Cardiac muscle cell (in vitro differentiated cells and primary cell): ENCODE results near the gene LSG1. TPM values are rescaled to one million over a fixed set of nuclear protein-coding genes. Genes with fewer than 3 reads are reported as not detected.
A peak's percentile ranks its signal among the peaks of the same experiment; 100 is the strongest.

Experiments
- DNase-seq, 2 donors: peaks; one replicate each; pipeline versions ENCODE4 v3.0.0 to v3.0.0-alpha.2; 2010 to 2017; ENCODE audit warnings: low read depth in 1 of 2, low spot score in 1 of 2
- H3K27ac ChIP-seq: fragments of 200-600 bp; sonication (generic); 2 replicates; pipeline ENCODE4 v1.5.1; 2016
- H3K27me3 ChIP-seq: fragments of 200-600 bp; sonication (generic); 2 replicates; pipeline ENCODE4 v1.6.0; 2016; ENCODE audit warnings: control low read depth
- H3K36me3 ChIP-seq: fragments of 200-600 bp; sonication (generic); 2 replicates; pipeline ENCODE4 v1.5.1; 2016; ENCODE audit warnings: control low read depth
- H3K4me1 ChIP-seq: fragments of 200-600 bp; sonication (generic); 2 replicates; pipeline ENCODE4 v1.8.1; 2017; ENCODE audit warnings: low read depth, mild to moderate bottlenecking, mixed run types
- H3K4me3 ChIP-seq: fragments of 200-600 bp; sonication (generic); 2 replicates; pipeline ENCODE4 v1.5.1; 2016; ENCODE audit warnings: mild to moderate bottlenecking
- H3K9me3 ChIP-seq: fragments of 200-600 bp; sonication (generic); 2 replicates; pipeline ENCODE4 v1.5.1; 2017; ENCODE audit warnings: low read depth, mild to moderate bottlenecking, control low read depth
- polyA plus RNA-seq: library from polyadenylated mRNA; unstranded; fragments of >200 nt; fragmentation: Nextera tagmentation; extraction: Ambion mirVana; gene quantifications from 2 replicates; pipeline ENCODE4 v1.2.1, GENCODE V29; 2016
- total RNA-seq: library from RNA; depleted of rRNA; stranded (reverse); fragments of >200 nt; gene quantifications from 2 replicates; pipeline ENCODE4 v1.2.3, GENCODE V29; 2016
- TF ChIP-seq, protein P1 (sequence below): IDR thresholded peaks from 2 replicates; pipeline ENCODE4 v1.5.1; 2012; ENCODE audit warnings: low read depth, mild to moderate bottlenecking, low read length

The LSG1 gene
- 15.7 and 22.5 TPM in 2 replicates for total RNA-seq
- 20.3 and 31.5 TPM in 2 replicates for polyA plus RNA-seq

DNA sequence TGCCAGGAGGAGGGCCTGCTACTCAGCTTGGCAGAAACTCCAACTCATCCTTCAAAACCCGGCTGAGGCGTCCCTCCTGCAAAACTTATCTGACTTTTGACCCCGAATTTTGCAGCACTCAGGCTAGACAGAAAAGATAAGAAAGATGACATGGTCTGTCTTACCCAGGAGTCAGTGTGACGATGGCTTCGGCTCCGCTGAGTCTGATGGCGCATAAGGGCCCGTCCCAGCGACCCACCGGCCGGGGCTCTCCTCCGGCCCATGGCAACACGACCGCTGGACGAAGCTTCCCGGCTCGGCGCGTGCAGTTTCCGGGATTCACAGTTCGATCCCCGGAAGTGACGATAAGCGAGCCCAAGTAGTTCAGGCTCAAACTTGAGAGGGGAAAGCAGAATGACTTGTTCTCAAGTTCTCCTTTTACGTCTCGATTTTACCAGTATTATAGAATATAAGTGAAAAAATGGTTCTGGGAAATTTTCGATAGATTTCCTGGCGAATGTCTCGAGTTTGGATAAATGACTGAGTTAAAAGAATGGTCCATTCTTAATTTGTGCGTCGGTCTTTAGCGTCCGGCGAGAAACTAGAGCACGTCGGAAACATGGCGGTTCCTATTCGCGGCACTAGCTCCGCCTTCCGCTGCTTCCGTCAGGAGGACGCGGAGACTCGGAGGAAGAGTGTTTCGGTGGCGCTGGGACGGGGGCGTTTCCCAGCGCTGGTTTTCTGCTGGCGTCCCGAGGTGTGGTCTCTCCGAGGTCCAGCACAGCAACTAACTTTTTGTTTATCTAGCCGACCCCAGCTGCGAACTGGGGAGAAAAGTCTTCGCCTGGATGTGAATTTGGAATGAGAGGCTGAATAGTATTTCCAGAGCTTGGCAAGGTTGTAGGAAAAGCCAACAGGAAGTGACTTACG, at the start of gene LSG1:
TSS of gene LSG1 (minus strand) at position 292 of the 909 bp plus-strand sequence. CDS start at position 263, 29 bp downstream.
- Histone ChIP-seq H3K36me3 (no peaks in the 10 kb centered on the region), H3K9me3 (no peaks in the 10 kb centered on the region), H3K27ac (peak within 1 kb of the TSS; percentile 98), H3K27me3 (peaks cover 9% of the 10 kb centered on the region), H3K4me1 (peaks cover 7% of the 10 kb centered on the region), H3K4me3 (peak within 1 kb of the TSS; percentile 85)
- peak; percentile 96 to 98 for DNase-seq
- TF ChIP-seq, protein P1, sequence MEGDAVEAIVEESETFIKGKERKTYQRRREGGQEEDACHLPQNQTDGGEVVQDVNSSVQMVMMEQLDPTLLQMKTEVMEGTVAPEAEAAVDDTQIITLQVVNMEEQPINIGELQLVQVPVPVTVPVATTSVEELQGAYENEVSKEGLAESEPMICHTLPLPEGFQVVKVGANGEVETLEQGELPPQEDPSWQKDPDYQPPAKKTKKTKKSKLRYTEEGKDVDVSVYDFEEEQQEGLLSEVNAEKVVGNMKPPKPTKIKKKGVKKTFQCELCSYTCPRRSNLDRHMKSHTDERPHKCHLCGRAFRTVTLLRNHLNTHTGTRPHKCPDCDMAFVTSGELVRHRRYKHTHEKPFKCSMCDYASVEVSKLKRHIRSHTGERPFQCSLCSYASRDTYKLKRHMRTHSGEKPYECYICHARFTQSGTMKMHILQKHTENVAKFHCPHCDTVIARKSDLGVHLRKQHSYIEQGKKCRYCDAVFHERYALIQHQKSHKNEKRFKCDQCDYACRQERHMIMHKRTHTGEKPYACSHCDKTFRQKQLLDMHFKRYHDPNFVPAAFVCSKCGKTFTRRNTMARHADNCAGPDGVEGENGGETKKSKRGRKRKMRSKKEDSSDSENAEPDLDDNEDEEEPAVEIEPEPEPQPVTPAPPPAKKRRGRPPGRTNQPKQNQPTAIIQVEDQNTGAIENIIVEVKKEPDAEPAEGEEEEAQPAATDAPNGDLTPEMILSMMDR: no peak

DNA sequence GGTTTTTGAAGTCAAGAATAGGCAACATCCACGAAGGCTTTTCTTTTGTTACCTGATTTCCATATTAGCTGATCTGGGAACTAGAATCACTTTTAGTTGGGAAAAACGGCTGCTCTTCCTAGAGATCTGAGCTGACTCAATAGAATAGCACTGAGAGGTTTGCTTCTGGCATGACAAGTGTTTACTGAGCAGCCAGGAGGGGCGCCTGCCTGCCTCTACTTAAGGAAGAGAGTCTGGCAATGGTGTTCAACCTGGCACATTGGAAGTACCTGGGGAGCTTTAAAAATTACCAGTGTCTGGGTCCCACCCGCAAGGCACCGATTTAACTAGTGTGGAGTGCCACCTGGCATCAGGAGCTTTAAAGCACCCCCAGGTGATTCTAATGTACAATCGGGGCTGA, 48.1 kb upstream of the LSG1 start:
- DNase-seq: no peak
- Histone ChIP-seq H3K36me3 (no peaks in the 10 kb centered on the region), H3K4me3 (no peak overlapping the region), H3K27ac (no peak overlapping the region), H3K27me3 (no peaks in the 10 kb centered on the region), H3K4me1 (peaks cover 10% of the 10 kb centered on the region), H3K9me3 (no peaks in the 10 kb centered on the region)
- TF ChIP-seq, protein P1: no peak

DNA sequence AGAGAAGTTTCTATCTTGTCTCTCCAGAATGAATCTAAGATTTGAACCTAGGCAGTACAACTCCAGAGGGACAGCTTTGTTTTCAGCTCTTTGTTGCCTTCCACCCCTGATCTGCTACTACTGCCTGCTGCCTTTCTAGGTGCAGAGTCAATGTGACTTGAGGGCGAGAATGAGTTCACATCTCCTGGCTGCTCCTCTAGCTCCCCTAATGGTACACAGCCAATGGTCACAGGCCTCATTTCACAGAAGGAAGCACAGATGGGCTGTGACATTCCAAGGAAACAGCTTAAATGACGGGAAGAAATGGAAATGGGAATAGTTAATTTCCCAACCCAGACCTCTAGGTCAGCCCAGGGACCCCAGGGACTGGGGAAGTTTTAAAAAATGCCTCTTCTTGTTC, 46.1 kb upstream of the LSG1 start:
- Histone ChIP-seq H3K9me3 (no peaks in the 10 kb centered on the region), H3K36me3 (no peaks in the 10 kb centered on the region), H3K27ac (no peak overlapping the region), H3K4me1 (no peaks in the 10 kb centered on the region), H3K27me3 (no peaks in the 10 kb centered on the region), H3K4me3 (no peak overlapping the region)
- TF ChIP-seq, protein P1: no peak
- DNase-seq: no peak

DNA sequence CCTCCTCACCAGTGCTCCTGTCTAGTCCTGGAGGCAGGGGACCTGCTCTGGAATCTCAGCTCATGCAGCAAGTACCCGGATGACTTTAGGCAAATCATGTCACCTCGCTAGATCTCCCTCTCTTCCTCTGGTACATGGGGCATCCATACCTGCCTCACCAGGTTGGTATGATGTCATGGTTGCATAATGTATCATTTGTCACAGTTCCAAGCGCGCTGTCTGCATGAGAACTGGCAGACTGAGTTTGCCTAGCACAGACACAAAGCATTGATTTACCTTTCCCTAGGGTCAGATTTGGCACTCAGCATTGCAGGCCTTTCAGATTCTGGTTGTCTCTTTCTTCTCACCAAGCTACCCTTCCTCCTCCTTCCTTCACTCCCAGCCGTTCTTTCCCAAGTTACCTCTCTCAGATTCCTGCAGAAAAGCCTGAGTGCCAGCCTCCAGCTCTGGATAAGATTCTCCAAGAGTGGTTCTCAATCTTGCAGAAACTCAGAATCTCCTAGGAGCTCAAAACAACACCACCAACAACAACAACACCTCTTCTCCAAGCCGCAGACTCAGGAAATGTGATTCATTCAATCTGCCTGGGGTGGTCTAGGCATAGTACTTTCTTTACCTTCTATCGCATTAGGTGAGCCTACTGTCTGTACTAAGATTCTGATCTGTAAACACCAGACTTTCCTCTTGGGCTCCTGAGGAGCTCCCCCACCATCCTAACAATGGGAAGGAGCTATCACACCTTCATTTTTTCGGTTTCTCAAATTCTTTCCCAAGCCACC, 43.2 kb upstream of the LSG1 start:
- H3K9me3 ChIP-seq: no peaks in the 10 kb centered on the region
- H3K36me3 ChIP-seq: no peaks in the 10 kb centered on the region
- H3K4me3 ChIP-seq: no peak overlapping the region
- TF ChIP-seq, protein P1: no peak
- H3K27me3 ChIP-seq: no peaks in the 10 kb centered on the region
- peaks cover 5% of the 10 kb centered on the region for H3K4me1 ChIP-seq
- no peak overlapping the region for H3K27ac ChIP-seq
- DNase-seq: no peak

DNA sequence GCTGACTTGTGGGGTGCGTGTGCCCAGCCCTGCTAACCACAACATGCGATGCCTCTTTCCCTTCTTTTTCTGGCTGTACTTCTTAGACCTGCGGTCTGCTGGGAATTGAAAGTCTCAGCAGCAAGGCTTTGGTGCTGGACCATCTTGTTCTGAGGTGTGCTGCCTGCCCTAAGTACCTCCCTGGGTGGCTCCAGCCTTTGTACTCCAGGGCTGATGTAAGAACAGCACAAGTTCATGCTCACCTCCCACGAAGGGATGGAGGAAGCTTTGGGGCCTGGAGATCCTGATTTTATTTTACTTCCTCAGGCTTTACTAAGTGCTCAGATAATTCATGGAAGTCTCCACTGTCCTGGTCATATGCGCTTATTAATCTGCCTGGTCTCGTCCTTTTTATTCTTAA, 42.6 kb upstream of the LSG1 start:
- TF ChIP-seq, protein P1: no peak
- no peak overlapping the region for H3K4me3 ChIP-seq
- DNase-seq: no peak
- H3K27ac ChIP-seq: no peak overlapping the region
- H3K4me1 ChIP-seq: peaks cover 5% of the 10 kb centered on the region
- no peaks in the 10 kb centered on the region for H3K9me3 ChIP-seq
- no peaks in the 10 kb centered on the region for H3K36me3 ChIP-seq
- H3K27me3 ChIP-seq: no peaks in the 10 kb centered on the region
